A172 (cell line): ENCODE results near the gene GPBP1. TPM values are rescaled to one million over a fixed set of nuclear protein-coding genes. Genes with fewer than 3 reads are reported as not detected.
"Not testable (repeated sequence)": the region's sequence is repeated elsewhere in the genome, so short reads cannot be mapped to it uniquely, and the experiment has no call there.

Experiments
- DNase-seq: peaks from one replicate; pipeline ENCODE4 v3.0.0-alpha.2; 2015; ENCODE audit warnings: low spot score
- total RNA-seq: library from RNA; depleted of rRNA; stranded (reverse); fragments of >200 nt; shearing (Covaris generic); gene quantifications from 2 replicates; pipeline ENCODE4 v1.2.3, GENCODE V29; 2014; rRNA removed

GPBP1 gene
- total RNA-seq, 1 experiment from 2014 or later, result 117 TPM

GRCh38 chr5:57285084-57285483, 111.2 kb downstream of the GPBP1 start:
- DNase-seq, result not testable (repeated sequence)

GRCh38 chr5:57291894-57292293, 118.0 kb downstream of the GPBP1 start:
- no peak for DNase-seq

- no peak for DNase-seq
These were observed 118.5 kb downstream of the GPBP1 start for GRCh38 chr5:57292336-57292735.

- peak; percentile 83 for DNase-seq
These were observed 124.6 kb downstream of the GPBP1 start for GRCh38 chr5:57298295-57298984.

- DNase-seq, result peak; percentile 80
These were observed 125.2 kb downstream of the GPBP1 start for GRCh38 chr5:57298985-57299491.

GRCh38 chr5:57299986-57300385, 126.1 kb downstream of the GPBP1 start:
- no peak for DNase-seq

GRCh38 chr5:57302164-57302563, 128.3 kb downstream of the GPBP1 start:
- DNase-seq, result peak; percentile 85

- no peak for DNase-seq
These were observed 128.8 kb downstream of the GPBP1 start for GRCh38 chr5:57302643-57303042.

GRCh38 chr5:57303985-57304384, 130.1 kb downstream of the GPBP1 start:
- DNase-seq, result no peak

- no peak for DNase-seq
These were observed 131.1 kb downstream of the GPBP1 start for GRCh38 chr5:57304931-57305330.

- no peak for DNase-seq
These were observed 132.5 kb downstream of the GPBP1 start for GRCh38 chr5:57306359-57306758.

- no peak for DNase-seq
These were observed 133.7 kb downstream of the GPBP1 start for GRCh38 chr5:57307516-57307915.

GRCh38 chr5:57309022-57309421, 135.2 kb downstream of the GPBP1 start:
- DNase-seq, result not testable (repeated sequence)

- no peak for DNase-seq
These were observed 137.4 kb downstream of the GPBP1 start for GRCh38 chr5:57311251-57311650.

- DNase-seq, result no peak
These were observed 138.3 kb downstream of the GPBP1 start for GRCh38 chr5:57311921-57312735.

- no peak for DNase-seq
These were observed 139.9 kb downstream of the GPBP1 start for GRCh38 chr5:57313716-57314115.

Other genes starting within 250 kb of the GPBP1 start
- gene MIER3, start 221.9 kb upstream of the GPBP1 start, total RNA-seq, result 17.0 and 32.1 TPM in 2 replicates